Kasumi-1 (cell line): ENCODE results near the gene ZSCAN18.
"Not testable (repeated sequence)": the region's sequence is repeated elsewhere in the genome, so short reads cannot be mapped to it uniquely, and the experiment has no call there.

ENCODE experiments used
- DNase-seq, 2 experiments: peaks; one replicate each; lab custom pipeline; 2025; lab: John Stamatoyannopoulos, UW

Gene ZSCAN18, protein sequence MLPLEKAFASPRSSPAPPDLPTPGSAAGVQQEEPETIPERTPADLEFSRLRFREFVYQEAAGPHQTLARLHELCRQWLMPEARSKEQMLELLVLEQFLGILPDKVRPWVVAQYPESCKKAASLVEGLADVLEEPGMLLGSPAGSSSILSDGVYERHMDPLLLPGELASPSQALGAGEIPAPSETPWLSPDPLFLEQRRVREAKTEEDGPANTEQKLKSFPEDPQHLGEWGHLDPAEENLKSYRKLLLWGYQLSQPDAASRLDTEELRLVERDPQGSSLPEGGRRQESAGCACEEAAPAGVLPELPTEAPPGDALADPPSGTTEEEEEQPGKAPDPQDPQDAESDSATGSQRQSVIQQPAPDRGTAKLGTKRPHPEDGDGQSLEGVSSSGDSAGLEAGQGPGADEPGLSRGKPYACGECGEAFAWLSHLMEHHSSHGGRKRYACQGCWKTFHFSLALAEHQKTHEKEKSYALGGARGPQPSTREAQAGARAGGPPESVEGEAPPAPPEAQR

DNA sequence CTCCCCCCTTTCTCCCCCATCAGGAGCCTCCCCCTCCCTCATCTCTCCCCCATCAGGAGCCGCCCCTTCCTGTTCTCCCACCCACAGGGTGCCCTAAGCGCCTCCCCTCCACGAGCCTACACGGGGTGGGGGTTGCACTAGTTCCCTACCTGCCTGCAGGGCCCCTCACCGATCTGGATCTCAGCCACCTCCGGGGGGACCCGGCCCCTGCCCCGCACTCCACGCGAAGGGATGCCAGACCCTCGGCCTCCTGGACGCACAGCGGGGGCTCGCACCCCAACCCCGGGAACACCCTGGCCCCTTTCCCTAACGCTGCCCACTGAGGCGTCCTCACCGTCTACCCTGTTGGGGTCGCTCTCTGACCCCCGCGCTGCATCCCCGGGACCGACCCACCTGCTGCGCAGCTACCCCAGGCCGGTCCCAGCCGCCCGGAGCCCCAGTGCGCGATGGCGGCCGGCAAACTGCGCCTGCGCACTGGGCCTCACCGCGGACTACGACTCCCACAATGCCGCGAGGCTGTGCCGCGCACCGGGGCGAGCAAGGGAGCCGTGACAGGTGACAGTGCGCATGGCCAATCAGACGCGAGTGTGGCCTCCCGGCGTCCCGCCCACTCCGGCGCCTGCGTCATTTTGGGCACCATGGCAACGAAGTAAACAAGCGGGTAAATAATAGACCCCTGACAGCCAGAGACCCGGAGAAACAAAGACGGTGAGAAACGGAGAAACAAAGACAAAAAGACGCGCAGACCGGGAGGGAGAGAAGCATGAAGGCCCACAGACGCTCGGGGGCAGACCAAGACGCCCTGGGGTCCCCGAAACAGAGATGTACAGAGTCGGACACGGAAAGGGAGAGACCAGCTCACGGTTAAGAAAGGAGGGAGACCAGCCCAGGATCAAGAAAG, at the start of gene ZSCAN18:
Gene ZSCAN18, minus strand, starts transcription at position 451 of the 901 bp plus-strand sequence. CDS start 7,964 bp downstream, outside the sequence.
- DNase-seq = peak; percentile 85 to 92

DNA sequence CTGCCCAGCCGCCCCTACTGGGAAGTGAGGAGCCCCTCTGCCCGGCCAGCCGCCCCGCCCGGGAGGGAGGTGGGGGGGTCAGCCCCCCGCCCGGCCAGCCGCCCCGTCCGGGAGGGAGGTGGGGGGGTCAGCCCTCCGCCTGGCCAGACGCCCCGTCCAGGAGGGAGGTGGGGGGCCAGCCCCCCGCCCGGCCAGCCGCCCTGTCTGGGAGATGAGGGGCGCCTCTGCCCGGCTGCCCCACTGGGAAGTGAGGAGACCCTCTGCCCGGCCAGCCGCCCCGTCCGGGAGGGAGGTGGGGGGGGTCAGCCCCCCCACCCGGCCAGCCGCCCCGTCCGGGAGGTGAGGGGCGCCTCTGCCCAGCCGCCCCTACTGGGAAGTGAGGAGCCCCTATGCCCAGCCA, 49.4 kb upstream of the ZSCAN18 start:
- DNase-seq = not testable (repeated sequence)

DNA sequence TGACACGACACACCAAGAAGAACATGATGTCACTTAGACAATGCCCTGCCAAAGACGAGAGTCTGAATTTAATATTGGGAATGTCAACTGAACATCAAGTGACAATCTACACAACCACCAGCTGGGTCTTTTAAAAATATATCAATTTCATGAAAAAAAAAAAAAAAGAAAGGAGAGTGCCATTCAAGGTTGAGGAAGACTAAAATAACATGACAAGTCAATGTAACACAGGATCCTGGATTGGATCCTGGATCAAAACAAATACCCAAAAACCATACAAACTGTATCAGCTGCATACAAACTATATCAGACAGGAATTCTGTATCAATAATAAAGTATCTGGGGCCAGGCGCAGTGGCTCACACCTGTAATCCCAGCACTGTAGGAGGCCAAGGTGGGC, 47.8 kb upstream of the ZSCAN18 start:
- no peak for DNase-seq

DNA sequence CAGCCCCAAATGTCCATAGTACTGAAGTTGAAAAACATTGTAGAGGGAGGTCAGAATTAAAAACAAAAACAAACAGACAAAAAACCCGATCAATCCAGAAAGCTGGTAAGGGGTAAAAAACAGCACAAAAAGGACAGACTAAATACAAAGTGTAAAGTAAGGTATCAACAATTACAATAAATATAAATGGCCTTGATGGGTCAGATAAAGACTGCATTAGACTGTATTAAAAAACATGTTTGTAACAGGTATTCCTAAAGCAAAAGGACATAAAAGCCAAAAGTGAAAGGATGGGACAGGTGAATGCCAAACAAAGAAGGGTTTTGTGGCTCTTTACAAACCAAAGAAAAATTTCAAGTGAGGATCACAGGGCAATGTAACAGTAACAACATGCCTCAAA, 36.2 kb upstream of the ZSCAN18 start:
- DNase-seq = no peak

DNA sequence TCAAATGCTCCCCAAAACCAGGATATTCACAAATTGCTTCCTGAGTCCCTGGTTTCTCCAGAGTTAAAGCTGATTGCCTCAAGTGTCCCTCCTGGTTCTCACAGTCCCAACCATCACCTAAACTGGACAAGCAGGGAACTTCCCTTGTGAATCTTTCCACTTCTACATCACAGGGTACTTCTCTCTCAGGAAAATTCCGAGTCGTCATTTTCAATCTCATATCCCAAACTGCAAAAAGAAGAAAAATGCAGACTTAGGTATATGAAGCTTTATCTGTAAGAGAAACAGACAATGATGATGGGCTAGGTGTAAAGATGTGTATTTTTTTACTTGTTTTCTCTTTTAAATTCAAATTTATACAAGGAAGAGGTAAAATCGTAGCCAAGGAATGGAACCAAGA, 31.3 kb upstream of the ZSCAN18 start:
- DNase-seq = no peak

DNA sequence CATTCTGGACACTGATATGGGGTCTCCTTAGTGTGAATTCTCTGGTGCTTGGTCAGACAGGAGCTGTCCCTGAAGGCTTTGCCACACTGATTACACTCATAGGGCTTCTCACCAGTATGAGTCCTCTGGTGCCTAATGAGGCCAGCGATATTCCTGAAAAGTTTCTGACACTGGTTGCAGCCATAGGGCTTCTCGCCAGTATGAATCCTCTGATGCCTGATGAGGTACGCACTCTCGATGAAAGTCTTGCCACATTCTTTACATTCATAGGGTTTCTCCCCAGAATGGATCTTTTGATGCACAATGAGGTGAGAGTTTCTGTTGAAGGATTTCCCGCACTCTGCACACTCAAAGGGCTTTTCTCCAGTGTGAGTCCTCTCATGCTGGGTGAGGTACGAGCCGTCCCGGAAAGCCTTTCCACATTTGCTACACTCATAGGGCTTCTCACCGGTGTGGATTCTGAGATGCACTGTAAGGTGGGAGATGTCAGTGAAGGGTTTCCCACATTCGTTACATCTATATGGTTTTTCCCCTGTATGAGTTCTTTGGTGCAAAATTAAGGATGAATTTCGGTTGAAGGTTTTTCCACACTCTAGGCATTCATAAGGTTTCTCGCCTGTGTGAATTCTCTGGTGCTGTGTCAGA, 30.1 kb upstream of the ZSCAN18 start:
- no peak for DNase-seq

DNA sequence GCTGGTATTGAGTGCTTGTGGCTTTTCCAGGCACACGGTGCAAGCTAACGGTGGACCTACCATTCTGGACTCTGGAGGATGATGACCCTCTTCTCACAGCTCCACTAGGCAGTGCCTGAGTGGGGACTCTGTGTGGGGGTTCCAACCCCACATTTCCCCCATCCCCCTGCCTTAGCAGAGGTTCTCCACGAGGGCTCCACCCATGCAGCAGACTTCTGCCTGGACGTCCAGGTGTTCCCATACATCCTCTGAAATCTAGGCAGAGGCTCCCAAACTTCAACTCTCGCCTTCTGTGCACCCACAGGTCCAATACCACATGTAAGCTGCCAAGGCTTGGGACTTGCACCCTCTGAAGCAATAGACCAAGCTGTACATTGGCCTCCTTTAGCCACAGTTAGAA, 25.3 kb upstream of the ZSCAN18 start:
- DNase-seq = no peak

DNA sequence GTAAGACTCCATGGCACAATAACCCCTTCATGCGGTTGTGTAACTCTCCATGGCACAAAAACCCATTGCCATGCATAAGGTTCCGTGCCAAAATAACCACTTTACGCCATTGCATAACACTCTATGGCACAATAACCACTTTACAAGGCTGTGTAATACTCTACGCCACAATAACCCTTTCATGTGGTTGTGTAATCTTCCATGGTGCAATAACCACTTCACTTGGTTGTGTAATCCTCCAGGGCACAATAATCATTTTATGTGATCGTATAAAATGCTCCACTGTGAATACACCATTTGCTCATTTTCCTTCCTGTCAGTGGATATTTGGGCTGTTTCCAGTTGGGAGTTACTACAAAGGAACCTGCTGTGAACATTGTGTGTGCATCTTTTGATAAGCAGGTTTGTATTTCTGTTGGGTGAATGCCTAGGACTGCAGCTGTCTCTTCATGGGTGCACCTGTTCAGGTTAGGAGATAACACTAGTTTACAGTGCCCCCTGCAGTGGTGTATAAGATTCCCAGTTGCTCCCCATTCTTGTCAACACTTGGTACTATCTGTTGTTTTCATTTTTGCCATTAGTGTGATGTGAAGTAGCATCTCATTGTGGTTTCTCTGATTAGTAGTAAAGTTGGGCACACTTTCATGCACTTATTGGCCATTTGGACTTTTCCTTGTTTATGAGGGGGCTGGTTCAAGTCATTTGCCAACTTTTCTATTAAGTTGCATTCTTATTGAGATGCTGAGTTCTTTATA, 21.1 kb upstream of the ZSCAN18 start:
- no peak for DNase-seq

DNA sequence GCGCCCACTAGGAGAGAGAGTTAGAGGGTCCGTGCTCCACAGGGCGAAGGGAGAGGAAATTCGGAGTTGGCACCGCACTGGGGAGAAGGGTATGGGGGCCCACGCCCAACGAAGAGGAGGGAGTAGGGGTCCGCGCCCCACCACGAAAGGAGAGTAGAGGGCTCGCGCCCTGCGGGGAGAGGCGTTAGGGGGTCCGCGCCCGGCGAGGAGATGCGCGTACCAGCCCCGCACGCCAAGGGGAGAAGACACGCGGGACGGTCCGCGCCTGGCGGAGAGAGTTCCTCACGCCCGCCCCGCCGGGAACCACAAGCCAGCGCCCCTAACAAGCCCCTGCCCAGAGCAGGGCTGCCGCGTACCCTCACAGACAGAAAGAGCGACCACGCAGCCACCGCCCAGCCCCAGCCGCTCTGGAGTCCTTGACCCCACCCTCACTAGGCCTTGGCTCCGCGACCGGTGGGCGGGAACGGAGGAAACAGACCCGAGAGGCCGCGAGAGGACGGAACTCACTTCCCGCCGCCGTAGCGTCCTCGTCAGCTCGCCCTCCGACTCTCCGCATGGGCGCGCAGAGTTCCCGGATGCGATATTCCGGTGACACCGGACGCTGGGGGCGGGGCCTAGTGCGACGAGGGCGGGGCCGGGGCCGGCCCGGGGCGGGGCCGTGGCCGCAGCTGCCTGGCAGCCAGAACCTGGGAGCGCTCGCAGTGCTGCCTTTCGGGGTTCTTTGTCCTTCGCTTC, 20.0 kb upstream of the ZSCAN18 start:
- no peak for DNase-seq

DNA sequence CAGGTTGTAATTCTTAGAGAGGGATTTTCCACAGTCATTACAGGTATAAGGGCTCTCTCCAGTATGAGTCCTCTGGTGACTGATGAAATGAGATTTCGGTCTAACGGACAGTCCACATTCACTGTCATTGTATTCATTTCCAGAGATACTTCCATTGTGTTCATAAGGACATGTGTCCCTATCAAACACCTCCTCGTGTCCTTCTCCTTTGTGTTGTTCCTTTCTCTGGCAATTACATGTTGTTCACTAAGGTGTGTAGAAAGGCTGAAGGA, 10.5 kb upstream of the ZSCAN18 start:
- no peak for DNase-seq

DNA sequence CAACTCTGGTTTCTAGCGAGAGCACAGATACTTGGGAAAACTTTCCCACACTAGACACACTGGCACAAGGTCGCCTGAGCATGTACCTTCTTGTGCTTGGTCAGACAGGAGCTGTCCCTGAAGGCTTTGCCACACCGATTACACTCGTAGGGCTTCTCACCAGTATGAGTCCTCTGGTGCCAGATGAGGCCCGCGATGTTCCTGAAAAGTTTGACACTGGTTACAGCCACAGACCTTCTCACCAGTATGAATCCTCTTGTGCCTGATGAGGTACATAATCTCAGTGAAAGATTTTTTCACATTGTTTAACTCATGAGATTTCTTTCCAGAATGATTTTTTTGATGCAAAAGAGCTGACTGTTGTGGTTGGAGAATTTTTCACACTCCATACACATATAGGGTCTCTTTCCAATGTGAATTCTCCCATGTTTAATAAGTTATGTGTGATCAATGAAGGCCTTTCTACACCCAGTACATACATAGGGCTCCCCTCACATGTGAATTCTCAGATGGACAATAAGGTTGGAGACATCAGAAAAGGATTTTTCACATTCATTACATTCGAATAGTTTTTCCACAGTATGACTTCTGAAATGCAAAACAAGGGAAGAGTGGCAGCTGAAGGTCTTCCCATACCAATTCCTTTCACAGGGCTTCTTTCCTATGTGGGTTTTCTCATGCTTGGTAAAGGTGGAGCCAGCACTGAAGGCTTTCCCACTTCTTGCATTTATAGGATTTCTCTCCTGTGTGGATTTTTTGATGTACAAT, 9.9 kb upstream of the ZSCAN18 start:
- no peak for DNase-seq

DNA sequence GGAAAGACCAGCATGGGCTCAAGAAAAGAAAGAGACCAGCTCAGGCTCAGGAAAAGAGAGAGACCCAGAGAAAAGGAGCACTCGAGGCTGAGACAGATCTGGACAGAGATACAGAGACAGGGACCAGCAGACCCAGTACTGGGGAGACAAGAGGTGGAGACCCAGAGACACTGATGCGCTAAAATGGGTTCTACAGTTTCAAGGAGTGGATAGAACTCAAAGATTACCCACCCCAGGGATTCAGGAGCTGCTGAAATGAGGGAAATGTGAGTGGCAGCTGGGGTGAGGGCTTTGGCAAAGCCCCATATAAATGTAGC, 609 bp upstream of the ZSCAN18 start:
- no peak for DNase-seq

DNA sequence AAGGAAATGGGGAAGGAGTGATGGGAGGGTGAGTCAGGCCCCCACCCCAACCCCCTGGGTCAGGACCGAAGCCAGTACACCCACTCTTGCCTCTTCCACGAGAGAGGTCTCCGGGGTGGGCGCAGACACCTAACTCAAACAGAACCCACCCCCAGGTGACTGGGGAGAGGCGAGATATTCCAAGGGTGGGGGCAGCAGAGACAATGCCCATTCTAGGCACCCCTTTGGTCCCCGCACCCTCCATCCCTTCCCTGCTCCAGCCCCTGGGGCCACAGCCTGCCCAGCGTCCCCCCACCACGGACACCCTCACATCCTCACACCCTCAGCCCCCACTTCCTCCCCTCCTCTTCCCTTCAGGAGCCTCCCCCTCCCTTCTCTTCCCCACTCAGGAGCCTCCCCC, 682 bp downstream of the ZSCAN18 start:
- DNase-seq = no peak

DNA sequence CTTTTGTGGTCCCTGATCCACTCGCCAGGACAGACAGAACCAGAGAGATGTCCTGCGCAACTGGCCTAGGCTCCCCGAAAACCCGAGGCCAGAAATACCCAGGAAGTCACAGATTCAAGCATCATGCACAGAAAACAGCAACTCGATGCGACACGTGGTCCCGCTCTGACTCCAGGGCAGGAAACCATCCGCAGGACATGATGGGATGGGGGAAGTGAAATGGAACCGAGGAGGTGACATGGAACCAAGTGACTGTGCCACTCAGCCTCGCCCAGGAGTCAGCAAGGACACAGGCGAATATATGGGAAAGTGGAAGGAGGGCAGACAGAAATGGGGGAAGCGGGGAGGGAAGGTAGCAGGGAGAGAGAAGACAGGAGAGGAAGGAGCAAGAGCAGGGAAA, 1.1 kb downstream of the ZSCAN18 start:
- DNase-seq = no peak

DNA sequence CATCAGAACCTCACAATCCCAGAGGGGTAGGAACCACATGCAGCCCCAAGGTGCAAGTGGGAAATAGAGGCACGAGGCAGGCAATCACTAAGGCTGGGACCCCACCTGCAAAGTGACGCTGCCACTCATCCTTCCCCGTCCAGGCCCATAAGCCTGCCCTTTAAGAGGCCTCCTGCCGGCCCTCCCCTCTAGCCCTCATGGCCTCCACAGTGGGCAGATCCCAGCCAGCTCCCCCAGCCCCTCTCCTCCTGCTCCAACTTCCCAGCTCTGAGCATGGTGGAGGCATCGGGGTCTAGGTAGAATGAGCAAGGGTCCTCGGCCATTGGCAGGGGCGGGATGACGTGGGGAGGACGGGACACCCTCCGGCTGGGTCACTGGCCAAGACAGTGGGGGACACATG, 2.7 kb downstream of the ZSCAN18 start:
- no peak for DNase-seq

DNA sequence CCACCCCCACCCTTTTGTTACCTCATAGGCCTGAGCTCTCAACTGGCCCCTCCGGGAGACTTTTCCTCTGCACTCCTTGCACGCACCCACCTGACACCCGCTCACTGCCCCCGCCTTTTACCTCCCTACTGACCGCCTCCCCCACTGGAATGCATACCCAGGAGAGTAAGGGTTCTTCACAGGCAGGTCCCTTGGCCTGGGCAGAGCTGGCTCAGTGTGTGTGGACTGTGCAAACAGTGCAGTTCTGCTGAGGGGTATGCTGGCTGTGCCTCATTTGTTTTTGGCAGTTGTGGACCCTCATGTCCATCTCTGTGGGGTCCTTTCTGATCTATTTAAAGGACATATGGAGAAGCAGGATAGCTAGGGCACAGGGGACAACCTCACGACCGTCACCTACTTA, 5.0 kb downstream of the ZSCAN18 start:
- DNase-seq = no peak

DNA sequence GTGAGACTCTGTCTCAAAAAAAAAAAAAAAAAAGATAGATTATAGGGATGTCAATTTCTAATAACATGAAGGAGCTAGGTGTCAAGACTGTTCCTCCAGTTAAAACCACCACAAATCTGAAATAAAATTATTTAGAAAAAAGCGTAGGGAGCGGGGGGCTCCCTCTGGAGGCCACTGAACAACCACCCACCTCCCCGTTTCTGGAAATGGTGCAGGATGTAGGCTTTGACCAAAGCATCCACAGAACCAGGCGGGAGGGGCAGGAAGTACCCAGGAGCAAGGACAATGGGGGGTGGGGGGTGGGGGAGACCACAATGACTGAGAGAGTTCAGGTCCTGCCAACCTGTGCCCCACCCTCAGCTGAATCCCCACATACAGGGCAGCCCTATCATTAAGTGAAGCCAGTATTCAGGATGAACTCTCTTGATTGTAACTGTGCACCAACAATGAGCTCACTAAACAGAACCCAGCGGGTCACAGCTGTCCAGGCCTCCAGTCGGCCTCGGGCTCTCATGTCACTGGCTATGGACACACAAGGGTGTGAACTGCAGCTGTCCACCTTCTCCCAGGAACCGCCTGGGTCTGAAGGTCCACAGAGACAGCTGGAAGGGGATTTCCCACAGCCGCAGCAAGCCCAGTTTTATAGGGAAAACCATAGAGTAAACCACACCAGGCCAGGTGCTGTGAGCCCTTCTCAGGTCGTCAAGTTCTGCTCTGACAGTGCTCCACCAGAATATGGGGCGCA, 6.6 kb downstream of the ZSCAN18 start:
- no peak for DNase-seq

DNA sequence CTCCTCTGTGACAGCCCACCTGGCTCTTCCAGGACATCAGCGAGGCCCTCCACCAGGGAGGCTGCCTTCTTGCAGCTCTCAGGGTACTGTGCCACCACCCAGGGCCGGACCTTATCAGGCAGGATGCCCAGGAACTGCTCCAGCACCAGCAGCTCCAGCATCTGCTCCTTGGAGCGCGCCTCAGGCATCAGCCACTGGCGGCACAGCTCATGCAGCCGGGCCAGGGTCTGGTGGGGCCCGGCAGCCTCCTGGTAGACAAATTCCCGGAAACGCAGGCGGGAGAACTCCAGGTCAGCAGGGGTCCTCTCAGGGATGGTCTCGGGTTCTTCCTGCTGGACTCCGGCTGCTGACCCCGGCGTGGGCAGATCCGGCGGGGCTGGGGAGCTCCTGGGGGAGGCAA, 8.2 kb downstream of the ZSCAN18 start:
- no peak for DNase-seq

DNA sequence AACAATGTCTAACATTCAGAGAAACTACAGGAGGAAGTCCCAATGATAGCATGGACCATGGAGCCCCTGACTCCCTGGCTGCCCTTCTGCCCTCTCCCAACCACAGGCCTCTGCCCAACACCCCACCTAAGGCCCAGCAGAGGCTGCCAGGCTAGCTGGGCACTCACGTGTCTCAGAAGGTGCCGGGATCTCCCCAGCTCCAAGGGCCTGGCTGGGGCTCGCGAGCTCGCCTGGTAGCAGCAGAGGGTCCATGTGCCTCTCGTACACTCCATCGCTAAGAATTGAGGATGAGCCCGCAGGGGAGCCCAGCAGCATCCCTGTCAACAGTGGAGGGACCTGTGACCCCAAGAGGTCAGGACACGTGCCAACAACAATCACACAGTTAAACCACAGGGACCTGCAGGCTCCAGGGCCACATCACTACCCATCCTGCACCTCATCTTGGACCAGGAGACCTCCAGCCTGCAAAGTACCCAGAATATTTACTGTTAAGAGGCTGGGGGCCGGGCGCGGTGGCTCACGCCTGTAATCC, 9.4 kb downstream of the ZSCAN18 start:
- no peak for DNase-seq
